HG03025 (cell line): ENCODE results near the gene PPP1R36.
"Not testable (repeated sequence)": the region's sequence is repeated elsewhere in the genome, so short reads cannot be mapped to it uniquely, and the experiment has no call there.

ENCODE experiments used
- ATAC-seq: cut with Tn5 transposase; IDR thresholded peaks from one replicate; pipeline ENCODE4 v1.9.1; 2021; ENCODE audit warnings: mild to moderate bottlenecking, moderate library complexity; ENCODE audit not compliant: unreplicated experiment, low FRiP score

Gene PPP1R36

DNA sequence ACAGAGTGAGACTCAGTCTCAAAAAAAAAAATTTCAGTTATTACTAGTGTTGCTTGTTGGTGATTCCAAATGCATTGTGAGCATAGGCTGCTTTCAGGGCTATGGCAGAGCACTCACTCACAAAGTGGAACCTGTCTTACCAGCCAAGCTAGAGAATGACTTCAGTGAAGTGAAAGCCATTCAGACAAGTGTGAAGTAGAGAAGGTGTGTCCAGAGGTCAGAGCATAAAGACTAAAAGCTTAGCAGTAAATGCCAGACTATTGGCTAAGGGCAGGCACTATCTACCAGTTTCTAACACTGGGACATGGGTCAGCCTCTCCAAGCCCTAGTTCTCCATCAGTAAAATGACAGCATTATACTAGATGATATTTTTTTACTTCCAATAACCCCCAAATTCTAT is 12.7 kb downstream of the PPP1R36 start:
- no peak for ATAC-seq

DNA sequence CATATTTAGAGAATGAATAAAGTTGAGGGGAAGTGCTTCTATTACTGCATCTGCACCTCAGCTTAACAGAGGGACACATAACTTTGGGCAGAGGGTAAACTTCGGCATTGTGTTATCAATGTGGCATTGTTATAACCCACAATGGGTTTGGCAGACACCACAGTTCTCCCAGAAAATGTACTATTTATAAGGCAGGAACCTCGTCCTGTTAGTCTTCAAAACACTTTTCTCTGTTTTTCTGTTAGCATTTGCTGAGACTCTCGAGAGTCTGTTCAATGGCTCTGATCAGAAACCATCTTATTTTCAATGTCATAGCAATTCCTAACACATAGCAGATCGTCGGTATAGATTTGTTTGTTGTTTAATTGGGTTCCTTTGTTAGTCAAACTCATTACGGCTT is 13.9 kb downstream of the PPP1R36 start:
- no peak for ATAC-seq

DNA sequence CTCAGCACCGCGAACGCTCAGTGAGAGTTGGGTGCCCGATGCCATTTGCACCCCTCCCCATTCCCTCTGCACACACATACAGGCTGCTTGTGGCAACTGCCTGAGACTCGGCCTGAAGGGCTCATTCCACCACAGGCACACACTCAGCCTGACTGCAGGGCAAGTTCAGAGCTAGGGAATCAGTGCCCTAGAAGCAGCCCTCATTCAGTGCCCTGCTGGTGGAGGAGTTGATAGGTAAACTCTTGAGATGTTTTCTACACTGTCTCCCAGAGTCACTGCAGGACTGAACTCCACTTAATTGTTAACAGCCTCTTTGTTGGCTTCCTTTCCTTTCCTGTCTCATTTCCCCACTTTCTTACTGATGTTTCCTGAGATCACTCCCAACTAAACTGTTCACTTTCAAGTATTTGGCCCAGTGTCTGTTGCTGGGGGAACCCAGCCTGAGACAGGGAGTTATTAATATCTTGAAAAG is 16.9 kb downstream of the PPP1R36 start:
- ATAC-seq, result no peak

DNA sequence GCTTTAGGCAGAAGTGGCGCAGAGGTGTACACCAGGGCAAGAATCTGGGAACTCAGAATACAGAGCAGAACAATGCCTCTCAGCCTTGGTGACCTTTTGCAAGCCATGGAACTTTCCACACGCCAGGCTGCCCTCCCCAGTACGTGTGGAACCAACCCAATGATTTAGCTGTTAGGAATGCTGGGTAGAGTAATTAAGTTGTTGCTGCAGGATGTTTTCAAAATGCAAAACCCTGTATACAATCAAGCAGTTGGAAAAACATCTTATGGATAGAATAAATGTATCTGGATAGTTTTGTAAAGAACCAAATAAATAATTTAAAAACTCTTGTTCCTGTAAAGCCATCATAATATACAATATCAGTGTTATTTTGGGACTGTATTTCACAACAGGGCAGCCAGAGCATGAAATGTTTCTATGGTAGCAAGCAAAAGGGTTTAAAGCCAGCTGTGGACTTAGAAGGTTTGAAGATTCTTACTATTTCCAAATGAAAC is 19.4 kb downstream of the PPP1R36 start:
- no peak for ATAC-seq

DNA sequence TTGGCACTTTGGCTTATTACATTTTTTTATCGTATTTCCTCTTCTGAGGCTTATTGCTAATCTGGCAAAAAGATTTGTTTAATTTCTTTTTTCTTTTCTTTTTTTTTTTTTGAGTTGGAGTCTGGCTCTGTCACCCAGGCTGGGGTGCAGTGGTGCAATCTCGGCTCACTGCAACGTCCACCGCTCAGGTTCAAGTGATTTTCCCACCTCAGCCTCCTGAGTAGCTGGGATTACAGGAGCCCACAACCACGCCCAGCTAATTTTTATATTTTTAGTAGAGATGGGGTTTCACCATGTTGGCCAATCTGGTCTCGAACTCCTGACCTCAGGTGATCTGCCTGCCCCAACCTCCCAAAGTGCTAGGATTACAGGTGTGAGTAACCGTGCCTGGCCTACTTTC is 19.9 kb downstream of the PPP1R36 start:
- ATAC-seq, result not testable (repeated sequence)

DNA sequence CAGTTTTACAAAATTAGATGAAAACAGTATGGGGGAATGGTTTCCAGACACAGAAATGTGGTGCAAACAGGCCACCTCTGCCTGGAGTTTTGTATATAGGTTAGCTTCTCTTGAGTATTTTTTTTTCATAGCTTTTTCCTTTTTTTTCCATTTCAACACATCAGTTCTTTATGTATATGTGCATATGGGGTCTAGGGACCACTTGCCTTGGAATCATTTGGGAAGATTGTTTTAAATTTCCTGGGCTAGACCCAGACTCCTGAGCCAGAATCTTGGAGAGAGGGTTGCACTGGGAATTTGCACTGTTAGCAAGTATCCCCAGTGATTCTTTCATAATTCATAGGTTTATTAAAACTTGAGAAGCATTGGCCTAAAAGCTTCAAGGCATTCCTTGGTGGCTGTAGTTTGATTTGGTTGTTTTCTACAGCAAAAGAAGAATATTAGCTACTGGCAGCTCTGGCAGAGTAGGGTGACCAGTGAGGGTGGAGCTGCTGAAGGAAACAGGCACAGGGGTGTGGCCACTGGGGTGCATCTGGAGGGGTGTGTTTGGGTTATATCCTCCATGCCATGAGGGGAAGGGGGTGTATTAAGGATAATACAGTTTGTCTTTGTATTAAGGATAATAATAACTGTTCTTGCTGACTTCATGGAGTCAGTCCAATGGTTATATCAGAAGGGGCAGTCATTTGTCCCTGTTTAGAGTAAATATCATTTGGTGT is 22.8 kb downstream of the PPP1R36 start:
- ATAC-seq, result no peak

GRCh38 chr14:64573109-64573508 is 23.3 kb downstream of the PPP1R36 start:
- ATAC-seq, result no peak

DNA sequence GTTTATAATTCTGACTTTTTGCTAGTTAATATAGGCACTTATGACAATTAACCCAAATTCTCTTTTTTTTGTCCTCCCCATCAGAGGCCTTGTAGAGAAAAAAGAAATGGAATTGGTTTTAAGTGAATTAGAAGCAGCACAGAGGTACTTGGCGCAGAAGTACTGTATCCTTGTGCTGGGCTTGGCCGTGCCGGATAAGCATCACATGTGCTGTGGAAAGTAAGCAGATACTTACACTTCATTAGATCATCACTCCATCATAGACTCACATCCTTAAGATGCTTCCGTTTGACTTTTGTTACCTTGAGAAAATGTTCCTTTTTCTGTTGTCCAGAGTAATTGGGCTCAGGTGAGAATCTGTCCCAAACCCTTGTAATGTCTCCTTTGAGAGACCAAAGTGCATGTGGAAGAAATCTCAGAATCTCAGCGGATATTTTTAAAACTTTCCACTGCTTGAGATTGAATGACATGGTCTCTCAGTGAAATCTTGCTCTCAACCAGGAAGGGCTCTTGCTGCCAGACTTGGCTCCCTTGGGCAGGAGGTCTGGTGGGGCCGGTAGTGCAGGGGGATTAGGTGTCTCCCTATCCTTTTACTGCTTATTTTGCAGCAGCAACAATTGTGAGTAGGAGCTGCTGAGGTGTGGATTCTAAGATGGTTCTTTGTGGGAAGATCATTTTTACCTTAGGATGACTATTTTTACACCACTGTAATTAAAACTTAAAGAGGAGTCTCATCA is 24.8 kb downstream of the PPP1R36 start:
- no peak for ATAC-seq

- no peak for ATAC-seq
Measured at GRCh38 chr14:64577211-64577610, 27.4 kb downstream of the PPP1R36 start.

DNA sequence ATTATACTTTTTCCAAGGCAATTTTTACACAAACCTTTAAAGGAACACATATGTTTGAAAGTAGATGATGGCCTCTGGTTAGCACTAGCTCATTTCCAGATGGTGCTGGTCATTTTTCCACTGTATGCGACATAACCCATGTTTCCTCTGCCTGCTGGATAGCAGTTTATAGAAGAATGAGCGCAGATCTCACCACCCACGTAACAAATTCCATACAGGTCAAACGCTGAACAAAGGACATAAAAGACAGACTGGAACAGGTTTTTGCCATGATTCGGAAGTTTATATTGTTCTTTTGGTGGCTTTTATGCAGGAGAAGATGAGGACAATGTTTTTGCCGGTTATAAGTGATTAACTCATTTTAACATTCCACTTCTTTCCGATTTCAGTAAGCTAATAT is 30.7 kb downstream of the PPP1R36 start:
- ATAC-seq, result no peak

DNA sequence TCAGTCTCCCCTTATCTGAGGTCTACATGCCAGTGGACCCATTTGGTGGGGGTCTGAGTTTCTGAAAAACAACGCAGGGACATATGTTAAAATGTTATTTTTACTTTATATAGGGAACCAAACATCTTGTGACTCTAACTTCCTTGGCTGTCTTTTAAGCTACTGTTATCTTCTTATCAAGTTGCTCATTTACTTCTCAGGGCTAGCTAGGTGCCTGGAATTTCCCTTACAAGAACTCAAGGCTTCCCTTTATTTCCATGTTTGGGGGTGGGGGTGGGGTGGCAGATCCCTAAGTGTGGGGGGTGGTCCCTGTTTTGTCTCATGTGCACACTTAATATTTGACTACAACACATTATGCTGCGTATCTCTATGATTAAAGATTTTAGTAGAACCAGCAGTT is 31.6 kb downstream of the PPP1R36 start:
- ATAC-seq, result no peak

- ATAC-seq, result no peak
Measured at GRCh38 chr14:64581817-64582216, 32.1 kb downstream of the PPP1R36 start.

DNA sequence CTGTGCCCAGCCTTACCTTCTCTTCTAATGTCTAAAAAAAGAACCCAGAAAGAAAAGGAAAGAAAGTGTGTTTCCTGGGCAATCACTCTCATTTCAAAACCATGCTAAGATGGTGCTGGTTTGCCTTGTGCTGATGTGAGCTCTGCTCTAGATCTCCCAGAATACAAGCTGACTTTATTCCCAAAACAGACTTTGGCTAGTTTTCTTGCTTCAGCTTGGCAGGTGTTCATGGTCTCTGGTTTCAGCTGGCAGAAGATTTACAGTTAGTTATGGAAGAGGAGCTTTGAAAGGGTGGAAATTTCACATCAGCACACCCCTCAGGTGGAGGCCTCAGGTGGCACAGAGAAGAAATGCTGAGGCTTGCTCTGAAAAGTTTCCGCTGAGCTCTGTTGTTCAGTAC is 34.4 kb downstream of the PPP1R36 start:
- ATAC-seq, result no peak

DNA sequence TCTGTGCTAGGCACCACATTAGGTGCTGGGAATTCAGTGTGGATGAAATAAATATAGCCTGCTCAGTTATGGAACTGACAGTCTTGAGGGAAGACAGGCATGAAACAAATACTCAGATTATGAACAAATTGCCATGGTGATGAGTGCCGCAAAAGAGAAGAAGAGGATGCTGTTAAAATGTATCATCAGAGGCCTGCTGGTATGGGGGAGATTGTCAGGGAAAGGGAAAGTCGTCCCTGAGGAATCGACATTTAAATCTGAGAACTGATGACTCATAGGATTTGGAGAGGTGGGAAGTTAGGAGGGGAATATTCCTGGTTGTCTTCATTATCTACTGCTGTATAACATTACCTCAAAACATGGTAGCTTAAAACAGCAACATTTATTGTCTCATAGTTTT is 42.0 kb downstream of the PPP1R36 start:
- ATAC-seq, result no peak

DNA sequence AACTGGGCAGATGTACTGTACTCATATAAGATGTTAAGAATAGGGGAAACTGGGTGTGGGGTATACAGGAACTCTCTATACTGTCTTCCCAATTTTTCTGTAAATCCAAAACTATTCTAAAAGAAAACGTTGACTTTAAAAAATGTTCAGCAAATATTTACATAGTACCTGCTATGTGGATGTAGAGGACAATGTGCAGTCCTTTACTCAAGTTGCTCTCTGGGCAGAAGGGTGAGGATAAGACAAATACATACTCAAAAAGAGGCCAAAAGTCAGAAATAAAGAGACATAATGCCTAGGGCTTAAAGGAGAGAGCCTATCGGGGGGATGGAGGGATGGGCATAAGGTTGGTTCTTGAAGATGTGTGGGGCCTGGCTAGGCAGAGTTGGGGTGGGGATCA is 44.7 kb downstream of the PPP1R36 start:
- ATAC-seq, result no peak

DNA sequence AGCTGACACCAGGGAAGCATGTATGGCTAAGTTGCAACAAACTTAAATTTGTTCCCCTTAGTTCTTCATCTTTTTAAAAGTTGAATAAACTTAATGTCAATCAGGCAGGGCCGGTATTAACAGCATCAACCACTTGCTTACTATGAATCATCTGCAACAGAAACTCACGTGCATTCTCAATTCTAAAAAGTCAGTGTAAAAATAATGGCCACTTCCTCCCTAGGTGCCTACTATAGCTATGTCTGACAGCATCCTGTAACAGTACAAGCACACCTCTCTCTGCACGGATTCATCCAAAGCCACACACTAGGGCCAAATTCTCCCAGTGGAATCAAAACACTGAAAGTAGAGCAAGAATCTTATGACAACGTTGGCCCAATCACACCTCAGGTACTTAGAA is 48.6 kb downstream of the PPP1R36 start:
- no peak for ATAC-seq

GRCh38 chr14:64601571-64601970 is 51.8 kb downstream of the PPP1R36 start:
- ATAC-seq, result no peak

DNA sequence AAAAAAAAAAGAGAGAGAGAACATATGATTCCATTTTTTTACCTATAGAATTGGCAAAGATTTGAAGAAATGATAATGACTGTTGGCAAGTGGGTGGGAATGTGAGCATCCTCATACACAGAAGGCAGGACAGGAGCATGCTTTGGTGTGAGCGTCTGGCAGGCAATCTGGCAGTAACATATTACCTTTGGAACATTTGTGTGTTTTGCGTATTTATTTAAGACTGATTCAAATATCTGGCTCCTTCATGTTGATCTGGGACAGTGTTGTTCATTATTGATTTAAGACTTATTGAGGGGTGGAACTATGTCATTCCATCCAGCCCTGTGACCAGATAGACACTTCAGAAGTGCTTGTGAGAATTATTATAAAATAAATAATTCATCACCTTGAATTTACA is 53.1 kb downstream of the PPP1R36 start:
- ATAC-seq, result no peak

DNA sequence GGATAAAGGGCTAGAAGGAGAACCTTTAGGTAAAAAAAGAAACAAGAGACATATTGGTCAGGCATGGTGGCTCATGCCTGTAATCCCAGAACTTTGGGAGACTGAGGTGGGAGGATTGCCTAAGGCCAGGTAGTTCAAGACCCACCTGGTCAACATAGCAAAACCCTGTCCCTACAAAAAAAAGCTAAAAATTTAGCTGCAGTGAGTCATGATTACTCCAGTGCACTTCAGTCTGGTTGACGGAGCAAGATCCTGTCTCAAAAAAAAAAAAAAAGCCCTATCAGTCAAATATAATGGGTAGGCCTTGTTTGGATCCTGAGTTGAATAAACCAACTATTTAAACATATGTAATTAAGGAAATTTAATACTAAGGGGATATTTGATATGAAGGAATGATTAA is 54.2 kb downstream of the PPP1R36 start:
- no peak for ATAC-seq

GRCh38 chr14:64604881-64605280 is 55.1 kb downstream of the PPP1R36 start:
- no peak for ATAC-seq

GRCh38 chr14:64605926-64606685 is 56.3 kb downstream of the PPP1R36 start:
- no peak for ATAC-seq
